Endothelial cell of umbilical vein (primary cell): ENCODE results near the gene TBC1D16.

Source experiments
- EZH2 ChIP-seq: IDR thresholded peaks from 2 replicates; pipeline ENCODE4 v1.6.1; 2012; ENCODE audit warnings: borderline replicate concordance, low read depth, mild to moderate bottlenecking, moderate library complexity, low read length, inconsistent platforms; ENCODE audit not compliant: severe bottlenecking
- GATA2 ChIP-seq: IDR thresholded peaks from 2 replicates; pipeline ENCODE4 v1.7.0; 2011; ENCODE audit warnings: low read depth, mild to moderate bottlenecking, moderate library complexity, mixed read lengths, low read length; ENCODE audit not compliant: insufficient read length, insufficient read depth
- MYC ChIP-seq: IDR thresholded peaks from one replicate; pipeline ENCODE4 v1.6.1; 2011; ENCODE audit warnings: mild to moderate bottlenecking, low read depth, low read length
- POLR2A ChIP-seq: IDR thresholded peaks from 2 replicates; pipeline ENCODE4 v1.6.1; 2012; ENCODE audit warnings: low read depth, mild to moderate bottlenecking, control low read depth, low read length
- POLR2AphosphoS5 ChIP-seq: IDR thresholded peaks from 2 replicates; pipeline ENCODE4 v1.6.1; 2012; ENCODE audit warnings: low read depth, mild to moderate bottlenecking, control low read depth, low read length, moderate library complexity; ENCODE audit not compliant: insufficient read depth
- TF ChIP-seq, protein P1 (sequence below), 2 donors: IDR thresholded peaks; 1 replicate in 1 of 2; 2 replicates in 1 of 2; pipeline ENCODE4 v1.5.1; 2011; ENCODE audit warnings: low read length in 2 of 2, mild to moderate bottlenecking in 2 of 2, moderate library complexity in 2 of 2, control low read depth in 1 of 2, inconsistent platforms in 1 of 2, low read depth in 1 of 2; ENCODE audit not compliant: insufficient read depth in 1 of 2; ENCODE audit errors: extremely low read depth in 1 of 2
- TF ChIP-seq, protein P2 (sequence below): IDR thresholded peaks from 2 replicates; pipeline ENCODE4 v1.6.1; 2011; ENCODE audit not compliant: insufficient read depth, insufficient read length

DNA sequence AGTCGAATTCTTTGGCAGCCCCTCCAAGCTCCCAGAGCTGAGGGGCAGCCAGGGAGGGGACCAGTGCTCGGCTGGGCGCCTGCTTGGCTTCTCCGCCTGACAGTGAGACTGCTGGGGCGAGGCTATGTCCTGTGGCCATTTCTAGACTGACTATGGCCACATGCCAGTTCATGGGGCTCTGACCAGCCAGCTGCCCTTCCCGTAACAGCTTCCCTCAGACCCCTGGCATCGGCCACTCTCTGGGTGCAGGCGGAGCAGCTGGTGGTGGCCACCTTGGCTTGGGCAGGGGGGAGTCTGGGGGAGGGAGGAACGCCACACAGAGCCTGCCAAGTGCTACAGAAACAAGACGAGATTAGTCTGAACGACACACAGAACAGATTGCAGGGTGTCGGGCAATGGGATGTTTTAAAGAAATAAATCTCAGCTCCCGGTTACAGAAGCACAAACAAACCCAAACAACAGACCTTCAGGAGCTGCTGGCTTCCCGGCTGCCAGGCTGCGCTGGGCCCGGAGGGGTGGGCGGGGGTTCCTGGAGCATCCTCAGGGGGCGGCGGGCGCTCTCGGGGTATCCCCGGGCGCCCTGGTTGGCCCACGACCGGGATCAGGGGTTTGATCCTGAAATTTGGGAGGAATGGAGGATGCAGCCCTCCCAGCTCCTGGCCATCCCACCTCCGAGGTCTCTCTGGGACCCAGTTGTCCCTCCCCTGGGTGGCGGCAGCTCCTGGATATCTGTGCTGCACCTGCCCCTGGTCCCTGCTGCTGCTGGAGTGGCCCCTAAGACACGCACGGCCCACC, 34.5 kb downstream of the TBC1D16 start:
- TF ChIP-seq, protein P1, sequence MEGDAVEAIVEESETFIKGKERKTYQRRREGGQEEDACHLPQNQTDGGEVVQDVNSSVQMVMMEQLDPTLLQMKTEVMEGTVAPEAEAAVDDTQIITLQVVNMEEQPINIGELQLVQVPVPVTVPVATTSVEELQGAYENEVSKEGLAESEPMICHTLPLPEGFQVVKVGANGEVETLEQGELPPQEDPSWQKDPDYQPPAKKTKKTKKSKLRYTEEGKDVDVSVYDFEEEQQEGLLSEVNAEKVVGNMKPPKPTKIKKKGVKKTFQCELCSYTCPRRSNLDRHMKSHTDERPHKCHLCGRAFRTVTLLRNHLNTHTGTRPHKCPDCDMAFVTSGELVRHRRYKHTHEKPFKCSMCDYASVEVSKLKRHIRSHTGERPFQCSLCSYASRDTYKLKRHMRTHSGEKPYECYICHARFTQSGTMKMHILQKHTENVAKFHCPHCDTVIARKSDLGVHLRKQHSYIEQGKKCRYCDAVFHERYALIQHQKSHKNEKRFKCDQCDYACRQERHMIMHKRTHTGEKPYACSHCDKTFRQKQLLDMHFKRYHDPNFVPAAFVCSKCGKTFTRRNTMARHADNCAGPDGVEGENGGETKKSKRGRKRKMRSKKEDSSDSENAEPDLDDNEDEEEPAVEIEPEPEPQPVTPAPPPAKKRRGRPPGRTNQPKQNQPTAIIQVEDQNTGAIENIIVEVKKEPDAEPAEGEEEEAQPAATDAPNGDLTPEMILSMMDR (IDR thresholded peaks at IDR 0.05; ENCODE audit: extremely low read depth in 1 of 2, insufficient read depth in 1 of 2, low read depth in 1 of 2, low read length in 2 of 2): no peak
- TF ChIP-seq POLR2AphosphoS5: no peak
- no peak for TF ChIP-seq MYC
- TF ChIP-seq GATA2: no peak
- TF ChIP-seq, protein P2, sequence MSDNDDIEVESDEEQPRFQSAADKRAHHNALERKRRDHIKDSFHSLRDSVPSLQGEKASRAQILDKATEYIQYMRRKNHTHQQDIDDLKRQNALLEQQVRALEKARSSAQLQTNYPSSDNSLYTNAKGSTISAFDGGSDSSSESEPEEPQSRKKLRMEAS: no peak
- TF ChIP-seq EZH2: no peak
- no peak for TF ChIP-seq POLR2A
